Measurements from ENCODE around the gene DPP6. TPM values are rescaled to one million over a fixed set of nuclear protein-coding genes. Genes with fewer than 3 reads are reported as not detected.

The DPP6 gene
- total and polyA plus RNA-seq, 2 donors (not counting 1 experiment from before 2014, with no cell fraction given): not detected

GRCh38 chr7:154906201-154906600 is 854.0 kb downstream of the DPP6 start:
- no peak for DNase-seq
- H3K4me1 Mint-ChIP-seq: peaks cover 3% of the 10 kb centered on the region
- POLR2A ChIA-PET: no interaction called here

GRCh38 chr7:154906736-154907355 is 854.6 kb downstream of the DPP6 start:
- Histone ChIP-seq H3K9ac (ENCODE audit: low read length) (no peak overlapping the region), H3K4me2 (replicated peaks; ENCODE audit: low read depth, low read length, poor library complexity, severe bottlenecking) (no peak overlapping the region), H2AFZ (ENCODE audit: insufficient read depth, low read depth, low read length, poor library complexity, severe bottlenecking) (no peak overlapping the region), H3K36me3 (replicated peaks in 1 of 2; ENCODE audit: control extremely low read depth in 1 of 2, control insufficient read depth in 1 of 2, extremely low read depth in 1 of 2, insufficient read depth in 2 of 2, low read length in 1 of 2) (no peaks in the 10 kb centered on the region), H4K20me1 (ENCODE audit: control insufficient read depth, insufficient read depth, low read length, poor library complexity, severe bottlenecking) (no peaks in the 10 kb centered on the region), H3K9me3 (ENCODE audit: control extremely low read depth in 1 of 3, control insufficient read depth in 2 of 3, insufficient read depth in 1 of 3, low read length in 2 of 3) (peaks cover 0 to 20% (median 0%) of the 10 kb centered on the region in 3 donors), H3K27me3 (replicated peaks in 1 of 4; ENCODE audit: control extremely low read depth in 1 of 4, control insufficient read depth in 3 of 4, insufficient read depth in 4 of 4, low read length in 3 of 4) (no peaks in the 10 kb centered on the region), H3K4me3 (ENCODE audit: control extremely low read depth in 1 of 5, extremely low read depth in 1 of 5, insufficient read depth in 1 of 5, low read depth in 2 of 5, low read length in 4 of 5) (no peak overlapping the region), H3K27ac (ENCODE audit: low read length in 2 of 2) (no peak overlapping the region), H3K4me1 (ENCODE audit: control insufficient read depth in 2 of 2, insufficient read depth in 2 of 2, low read length in 2 of 2) (no peaks in the 10 kb centered on the region), H3K79me2 (ENCODE audit: control insufficient read depth, insufficient read depth, low read length) (no peaks in the 10 kb centered on the region)
- POLR2A ChIA-PET: no interaction called here
- WGBS (ENCODE audit: insufficient coverage): 94% methylated on average over 41 of the region's 41 CpGs
- no peak for ATAC-seq (ENCODE audit: low read depth)
- CTCF ChIA-PET: no interaction called here
- Mint-ChIP-seq H3K9me3 (ENCODE audit: insufficient read depth) (peaks cover 2% of the 10 kb centered on the region), H3K27ac (no peak overlapping the region), H3K4me1 (peaks cover 3% of the 10 kb centered on the region), H3K27me3 (peaks cover 28% of the 10 kb centered on the region), H3K4me3 (no peak overlapping the region)
- DNase-seq: no peak
- intact Hi-C loops (cut with micrococcal nuclease): no loop called here
- TF ChIP-seq EZH2 (IDR thresholded peaks at IDR 0.05; ENCODE audit: borderline replicate concordance, insufficient read depth, low read depth, low read length, poor library complexity, severe bottlenecking) (no peak), CTCF (IDR thresholded peaks at IDR 0.05) (no peak)

More at GRCh38 chr7:154906201-154906600, 854.0 kb downstream of the DPP6 start:
- H4K20me1 ChIP-seq (ENCODE audit: control insufficient read depth, insufficient read depth, low read length, poor library complexity, severe bottlenecking): no peaks in the 10 kb centered on the region
- intact Hi-C loops (cut with micrococcal nuclease): no loop called here
- peaks cover 0 to 14% (median 0%) of the 10 kb centered on the region in 3 donors for H3K9me3 ChIP-seq (ENCODE audit: control extremely low read depth in 1 of 3, control insufficient read depth in 2 of 3, insufficient read depth in 1 of 3, low read length in 2 of 3)
- no peak overlapping the region for H3K27ac ChIP-seq (ENCODE audit: low read length in 2 of 2)
- Mint-ChIP-seq H3K9me3 (ENCODE audit: insufficient read depth) (peaks cover 2% of the 10 kb centered on the region), H3K27ac (no peak overlapping the region), H3K4me3 (no peak overlapping the region), H3K27me3 (peaks cover 28% of the 10 kb centered on the region)
- WGBS (ENCODE audit: insufficient coverage): 95% methylated on average over 3 of the region's 7 CpGs
- CTCF ChIA-PET: no interaction called here
- no peak overlapping the region for H3K4me2 ChIP-seq (replicated peaks; ENCODE audit: low read depth, low read length, poor library complexity, severe bottlenecking)
- no peak overlapping the region for H3K9ac ChIP-seq (ENCODE audit: low read length)
- no peak overlapping the region for H2AFZ ChIP-seq (ENCODE audit: insufficient read depth, low read depth, low read length, poor library complexity, severe bottlenecking)
- H3K4me1 ChIP-seq (ENCODE audit: control insufficient read depth in 2 of 2, insufficient read depth in 2 of 2, low read length in 2 of 2): no peaks in the 10 kb centered on the region
- no peaks in the 10 kb centered on the region for H3K27me3 ChIP-seq (replicated peaks in 1 of 4; ENCODE audit: control extremely low read depth in 1 of 4, control insufficient read depth in 3 of 4, insufficient read depth in 4 of 4, low read length in 3 of 4)
- H3K4me3 ChIP-seq (ENCODE audit: control extremely low read depth in 1 of 5, extremely low read depth in 1 of 5, insufficient read depth in 1 of 5, low read depth in 2 of 5, low read length in 4 of 5): no peak overlapping the region
- TF ChIP-seq CTCF (IDR thresholded peaks at IDR 0.05) (no peak), EZH2 (IDR thresholded peaks at IDR 0.05; ENCODE audit: borderline replicate concordance, insufficient read depth, low read depth, low read length, poor library complexity, severe bottlenecking) (no peak)
- H3K36me3 ChIP-seq (replicated peaks in 1 of 2; ENCODE audit: control extremely low read depth in 1 of 2, control insufficient read depth in 1 of 2, extremely low read depth in 1 of 2, insufficient read depth in 2 of 2, low read length in 1 of 2): no peaks in the 10 kb centered on the region
- no peak for ATAC-seq (ENCODE audit: low read depth)
- H3K79me2 ChIP-seq (ENCODE audit: control insufficient read depth, insufficient read depth, low read length): no peaks in the 10 kb centered on the region

All from B cell (primary cell).